MCF 10A (cell line): ENCODE measurements around the gene MUC3A. TPM values are rescaled to one million over a fixed set of nuclear protein-coding genes. Genes with fewer than 3 reads are reported as not detected.

Experiments
- BruUV-seq: library from RNA; stranded (reverse); fragments of 400-500 nt; replicated peaks from 2 replicates; lab custom pipeline; 2021; lab: Mats Ljungman, UMichigan
- CTCF ChIA-PET: fragments of 300-600 bp; sonication (Branson Sonifier 250); formaldehyde crosslinking; extraction: SDS; loops from one replicate; lab custom pipeline; 2021; ENCODE audit warnings: antibody characterized with exemption, inconsistent platforms; lab: Yijun Ruan, JAX
- POLR2A ChIA-PET: fragments of 300-600, 350-650 bp; sonication (Branson Sonifier 250); formaldehyde crosslinking; extraction: SDS; loops from one replicate; lab custom pipeline; 2020; ENCODE audit warnings: antibody characterized with exemption, inconsistent platforms; lab: Yijun Ruan, JAX
- DNase-seq: peaks from one replicate; pipeline ENCODE4 v3.0.0-alpha.2; 2018; ENCODE audit not compliant: unreplicated experiment
- H3K27ac Mint-ChIP-seq: one replicate; pipeline ENCODE4 v1.8.0; 2022; ENCODE audit warnings: mild to moderate bottlenecking, low read depth, mixed read lengths; ENCODE audit not compliant: unreplicated experiment
- H3K27me3 Mint-ChIP-seq: one replicate; pipeline ENCODE4 v1.8.0; 2022; ENCODE audit warnings: mixed read lengths; ENCODE audit not compliant: insufficient read depth, unreplicated experiment
- H3K36me3 Mint-ChIP-seq: one replicate; pipeline ENCODE4 v1.8.0; 2022; ENCODE audit warnings: mild to moderate bottlenecking, moderate library complexity, mixed read lengths; ENCODE audit not compliant: insufficient read depth, unreplicated experiment
- H3K4me1 Mint-ChIP-seq: one replicate; pipeline ENCODE4 v1.8.0; 2022; ENCODE audit warnings: mixed read lengths; ENCODE audit not compliant: insufficient read depth, unreplicated experiment
- H3K4me3 Mint-ChIP-seq: one replicate; pipeline ENCODE4 v1.8.0; 2022; ENCODE audit warnings: mild to moderate bottlenecking, moderate library complexity, mixed read lengths; ENCODE audit not compliant: unreplicated experiment
- H3K9me3 Mint-ChIP-seq: one replicate; pipeline ENCODE4 v1.8.0; 2022; ENCODE audit warnings: mixed read lengths; ENCODE audit not compliant: unreplicated experiment
- intact Hi-C: fragments of 100-400 bp; cut with micrococcal nuclease; formaldehyde crosslinking; loops from 2 replicates; pipeline ENCODE4 v1.14.1; 2022
- total RNA-seq: library from RNA; stranded (reverse); gene quantifications from 2 replicates; pipeline ENCODE4 v1.2.3, GENCODE V29; 2022
- TF ChIP-seq, protein P1 (sequence below): fragments of 200-600 bp; IDR thresholded peaks from one replicate; pipeline ENCODE4 v1.8.0; 2022; ENCODE audit warnings: antibody characterized with exemption, mild to moderate bottlenecking; ENCODE audit not compliant: unreplicated experiment

The MUC3A gene
- total RNA-seq, 1 experiment from 2014 or later, result not detected

- no TSS peak for BruUV-seq
- intact Hi-C loops, result no loop called here
- peaks cover 5% of the 10 kb centered on the region for H3K36me3 Mint-ChIP-seq
- no peak overlapping the region for H3K4me3 Mint-ChIP-seq
- no peak for DNase-seq
- ChIA-PET CTCF (interaction anchor here (0.6 kb wide), 1 partner anchor 31 kb away, joined by 3 read pairs; no protein-coding TSS in a partner anchor), POLR2A (interaction anchor here (0.6 kb wide), 1 partner anchor 808 kb away, joined by 3 read pairs; no protein-coding TSS in a partner anchor)
- no peaks in the 10 kb centered on the region for H3K9me3 Mint-ChIP-seq
- peaks cover 34% of the 10 kb centered on the region for H3K27me3 Mint-ChIP-seq
- H3K27ac Mint-ChIP-seq, result no peak overlapping the region
- H3K4me1 Mint-ChIP-seq, result peaks cover 12% of the 10 kb centered on the region
- TF ChIP-seq, protein P1, sequence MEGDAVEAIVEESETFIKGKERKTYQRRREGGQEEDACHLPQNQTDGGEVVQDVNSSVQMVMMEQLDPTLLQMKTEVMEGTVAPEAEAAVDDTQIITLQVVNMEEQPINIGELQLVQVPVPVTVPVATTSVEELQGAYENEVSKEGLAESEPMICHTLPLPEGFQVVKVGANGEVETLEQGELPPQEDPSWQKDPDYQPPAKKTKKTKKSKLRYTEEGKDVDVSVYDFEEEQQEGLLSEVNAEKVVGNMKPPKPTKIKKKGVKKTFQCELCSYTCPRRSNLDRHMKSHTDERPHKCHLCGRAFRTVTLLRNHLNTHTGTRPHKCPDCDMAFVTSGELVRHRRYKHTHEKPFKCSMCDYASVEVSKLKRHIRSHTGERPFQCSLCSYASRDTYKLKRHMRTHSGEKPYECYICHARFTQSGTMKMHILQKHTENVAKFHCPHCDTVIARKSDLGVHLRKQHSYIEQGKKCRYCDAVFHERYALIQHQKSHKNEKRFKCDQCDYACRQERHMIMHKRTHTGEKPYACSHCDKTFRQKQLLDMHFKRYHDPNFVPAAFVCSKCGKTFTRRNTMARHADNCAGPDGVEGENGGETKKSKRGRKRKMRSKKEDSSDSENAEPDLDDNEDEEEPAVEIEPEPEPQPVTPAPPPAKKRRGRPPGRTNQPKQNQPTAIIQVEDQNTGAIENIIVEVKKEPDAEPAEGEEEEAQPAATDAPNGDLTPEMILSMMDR, result no peak
These were observed 66.3 kb downstream of the MUC3A start for GRCh38 chr7:101015626-101016025.

- Mint-ChIP-seq H3K27me3 (peaks cover 33% of the 10 kb centered on the region), H3K4me3 (peak overlapping the region; percentile 47), H3K27ac (peak overlapping the region; percentile 5), H3K9me3 (no peaks in the 10 kb centered on the region), H3K36me3 (peaks cover 5% of the 10 kb centered on the region), H3K4me1 (peaks cover 12% of the 10 kb centered on the region)
- ChIA-PET POLR2A (interaction anchor here (0.7 kb wide), 1 partner anchor 613 kb away, joined by 3 read pairs; no protein-coding TSS in a partner anchor), CTCF (interaction anchor here (0.6 kb wide), 1 partner anchor 978 kb away, joined by 3 read pairs; no protein-coding TSS in a partner anchor)
- DNase-seq, result peak; percentile 58
- TF ChIP-seq, protein P1, result no peak
- no TSS peak for BruUV-seq
- intact Hi-C loops, result no loop called here
These were observed 67.9 kb downstream of the MUC3A start for GRCh38 chr7:101017064-101017777.

Other genes starting within 250 kb of the MUC3A start
- 49.0 and 59.2 TPM in 2 replicates for gene POP7, start 243.4 kb upstream of the MUC3A start, total RNA-seq
- gene EPO, start 229.1 kb upstream of the MUC3A start, total RNA-seq, result not detected in 2 replicates
- gene ZAN, start 215.9 kb upstream of the MUC3A start, total RNA-seq, result not detected in 2 replicates
- gene EPHB4, start 122.0 kb upstream of the MUC3A start, total RNA-seq, result 48.8 and 51.3 TPM in 2 replicates
- gene SLC12A9, start 96.8 kb upstream of the MUC3A start, total RNA-seq, result 19.2 and 21.0 TPM in 2 replicates
- gene TRIP6, start 82.1 kb upstream of the MUC3A start, total RNA-seq, result 106 and 132 TPM in 2 replicates
- gene SRRT, start 74.4 kb upstream of the MUC3A start, total RNA-seq, result 111 and 142 TPM in 2 replicates
- 2.8 and 3.4 TPM in 2 replicates for gene UFSP1, start 59.8 kb upstream of the MUC3A start, total RNA-seq
- gene ACHE, start 53.6 kb upstream of the MUC3A start, total RNA-seq, result 0.30 and 0.37 TPM in 2 replicates
- not detected in 2 replicates for gene MUC12, start 20.0 kb downstream of the MUC3A start, total RNA-seq
- not detected in 2 replicates for gene MUC17, start 70.5 kb downstream of the MUC3A start, total RNA-seq
- 29.6 and 36.8 TPM in 2 replicates for gene TRIM56, start 135.9 kb downstream of the MUC3A start, total RNA-seq
- gene SERPINE1, start 177.6 kb downstream of the MUC3A start, total RNA-seq, result 56.7 and 80.6 TPM in 2 replicates
- 72.1 and 72.5 TPM in 2 replicates for gene AP1S1, start 204.9 kb downstream of the MUC3A start, total RNA-seq
- 11.2 and 12.8 TPM in 2 replicates for gene VGF, start 216.0 kb downstream of the MUC3A start, total RNA-seq
- gene NAT16, start 230.8 kb downstream of the MUC3A start, total RNA-seq, result not detected in 2 replicates